NCI-H1694 treated with DMSO at 0.1 percent for 48 hours (cell line): Measurements from ENCODE around the gene LEMD2.

ENCODE experiments used
- DNase-seq: peaks from one replicate; lab custom pipeline; 2025; lab: John Stamatoyannopoulos, UW

The LEMD2 gene

GRCh38 chr6:33738153-33738552, 50.8 kb downstream of the LEMD2 start:
- DNase-seq = no peak

GRCh38 chr6:33737267-33738026, 51.5 kb downstream of the LEMD2 start:
- DNase-seq = no peak

GRCh38 chr6:33735216-33735615, 53.7 kb downstream of the LEMD2 start:
- no peak for DNase-seq

GRCh38 chr6:33733709-33734007, 55.3 kb downstream of the LEMD2 start:
- no peak for DNase-seq

- DNase-seq = no peak
Observed at GRCh38 chr6:33732817-33733708, 55.9 kb downstream of the LEMD2 start.

GRCh38 chr6:33732385-33732784, 56.5 kb downstream of the LEMD2 start:
- no peak for DNase-seq

- DNase-seq = no peak
Observed at GRCh38 chr6:33731751-33732282, 57.1 kb downstream of the LEMD2 start.

GRCh38 chr6:33731035-33731434, 57.9 kb downstream of the LEMD2 start:
- DNase-seq = no peak

GRCh38 chr6:33730611-33731010, 58.3 kb downstream of the LEMD2 start:
- DNase-seq = no peak

GRCh38 chr6:33729059-33729458, 59.9 kb downstream of the LEMD2 start:
- no peak for DNase-seq

- no peak for DNase-seq
Observed at GRCh38 chr6:33728438-33728837, 60.5 kb downstream of the LEMD2 start.

- no peak for DNase-seq
Observed at GRCh38 chr6:33727932-33728331, 61.0 kb downstream of the LEMD2 start.

- no peak for DNase-seq
Observed at GRCh38 chr6:33727126-33727525, 61.8 kb downstream of the LEMD2 start.

GRCh38 chr6:33726696-33727095, 62.2 kb downstream of the LEMD2 start:
- no peak for DNase-seq

GRCh38 chr6:33725891-33726673, 62.8 kb downstream of the LEMD2 start:
- no peak for DNase-seq

GRCh38 chr6:33725222-33725621, 63.7 kb downstream of the LEMD2 start:
- no peak for DNase-seq

- no peak for DNase-seq
Observed at GRCh38 chr6:33724102-33725023, 64.6 kb downstream of the LEMD2 start.

- DNase-seq = no peak
Observed at GRCh38 chr6:33723371-33724085, 65.4 kb downstream of the LEMD2 start.

GRCh38 chr6:33722103-33722623, 66.8 kb downstream of the LEMD2 start:
- no peak for DNase-seq

- DNase-seq = no peak
Observed at GRCh38 chr6:33721508-33721907, 67.4 kb downstream of the LEMD2 start.
